Caco-2 (cell line): ENCODE results near the gene ANKFY1. TPM values are rescaled to one million over a fixed set of nuclear protein-coding genes. Genes with fewer than 3 reads are reported as not detected.

ENCODE experiments used
- BruUV-seq: library from RNA; stranded (reverse); fragments of 400-500 nt; replicated peaks from 2 replicates; lab custom pipeline; 2021; lab: Mats Ljungman, UMichigan
- CTCF ChIA-PET: fragments of 300-600 bp; sonication (Branson Sonifier 250); formaldehyde crosslinking; loops from one replicate; lab custom pipeline; 2022; ENCODE audit warnings: antibody characterized with exemption; lab: Charles Lee
- POLR2A ChIA-PET: fragments of 300-600 bp; sonication (Branson Sonifier 250); formaldehyde crosslinking; loops from one replicate; lab custom pipeline; 2022; ENCODE audit warnings: antibody characterized with exemption; lab: Charles Lee
- DNase-seq, 2 experiments: peaks; one replicate each; pipeline versions ENCODE4 v3.0.0 to v3.0.0-alpha.2; 2020 to 2022
- H3K27me3 ChIP-seq: replicated peaks from 2 replicates; pipeline ENCODE4 v1.6.0; 2011; ENCODE audit warnings: low read length; ENCODE audit not compliant: control insufficient read depth, insufficient read depth
- H3K36me3 ChIP-seq: 2 replicates; pipeline ENCODE4 v1.5.1; 2011; ENCODE audit warnings: low read length; ENCODE audit not compliant: control insufficient read depth, insufficient read depth
- H3K4me1 ChIP-seq: fragments of 250-450 bp; sonication (Bioruptor Pico); 2 replicates; pipeline ENCODE4 v1.5.1; 2020; ENCODE audit warnings: mild to moderate bottlenecking
- H3K4me3 ChIP-seq: 2 replicates; pipeline ENCODE4 v1.5.1; 2011; ENCODE audit warnings: low read depth, mild to moderate bottlenecking, control low read depth, low read length
- H3K9me3 ChIP-seq: fragments of 250-450 bp; sonication (Bioruptor Pico); 2 replicates; pipeline ENCODE4 v1.5.1; 2020; ENCODE audit warnings: mild to moderate bottlenecking, moderate library complexity
- H3K27ac Mint-ChIP-seq: one replicate; pipeline ENCODE4 v1.8.0; 2022; ENCODE audit warnings: mixed read lengths; ENCODE audit not compliant: unreplicated experiment
- H3K27me3 Mint-ChIP-seq: one replicate; pipeline ENCODE4 v1.8.0; 2022; ENCODE audit warnings: mixed read lengths; ENCODE audit not compliant: insufficient read depth, unreplicated experiment
- H3K36me3 Mint-ChIP-seq: one replicate; pipeline ENCODE4 v1.8.0; 2022; ENCODE audit warnings: mild to moderate bottlenecking, mixed read lengths; ENCODE audit not compliant: insufficient read depth, unreplicated experiment
- H3K4me1 Mint-ChIP-seq: one replicate; pipeline ENCODE4 v1.8.0; 2022; ENCODE audit warnings: low read depth, mixed read lengths; ENCODE audit not compliant: unreplicated experiment
- H3K4me3 Mint-ChIP-seq: one replicate; pipeline ENCODE4 v1.8.0; 2022; ENCODE audit warnings: mild to moderate bottlenecking, moderate library complexity, mixed read lengths; ENCODE audit not compliant: unreplicated experiment
- H3K9me3 Mint-ChIP-seq: one replicate; pipeline ENCODE4 v1.8.0; 2022; ENCODE audit warnings: mixed read lengths; ENCODE audit not compliant: unreplicated experiment
- intact Hi-C: fragments of 100-400 bp; cut with micrococcal nuclease; formaldehyde crosslinking; loops from one replicate; pipeline ENCODE4 v1.10.0; 2022; ENCODE audit not compliant: unreplicated experiment
- total RNA-seq: library from RNA; stranded (reverse); gene quantifications from 2 replicates; pipeline ENCODE4 v1.2.3, GENCODE V29; 2022
- TF ChIP-seq, protein P1 (sequence below), 2 experiments: fragments of 200-600 bp in 1 of 2; IDR thresholded peaks; 1 replicate in 1 of 2; 2 replicates in 1 of 2; pipeline versions ENCODE4 v1.5.1 to v1.8.0; 2011 to 2022; ENCODE audit warnings: antibody characterized with exemption in 1 of 2, control low read depth in 1 of 2, inconsistent platforms in 1 of 2, low read depth in 1 of 2, low read length in 1 of 2, mild to moderate bottlenecking in 1 of 2, moderate library complexity in 1 of 2; ENCODE audit not compliant: insufficient read depth in 1 of 2, severe bottlenecking in 1 of 2, unreplicated experiment in 1 of 2

The ANKFY1 gene
- total RNA-seq, 1 experiment from 2014 or later: 25.0 TPM

DNA sequence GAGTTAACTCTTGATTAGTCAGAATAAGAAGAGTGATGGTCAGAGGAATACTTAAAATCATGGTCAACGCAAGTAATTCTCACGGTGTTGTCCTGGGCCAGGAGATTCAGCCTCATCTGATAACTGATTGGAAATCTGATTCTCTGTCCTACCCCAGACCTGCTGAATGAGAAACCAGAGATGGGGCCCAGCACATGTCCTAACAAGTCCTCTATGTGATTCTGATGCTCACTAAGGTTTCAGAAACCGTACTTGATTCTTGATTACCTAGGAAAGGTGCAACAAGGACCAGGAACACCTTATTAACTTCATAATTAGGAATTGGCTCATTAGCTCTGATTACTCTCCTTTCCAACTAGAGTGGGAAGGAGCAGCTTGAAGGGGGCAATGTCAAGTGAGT is 44.5 kb downstream of the ANKFY1 start:
- no peak for DNase-seq
- Histone ChIP-seq H3K36me3 (no peaks in the 10 kb centered on the region), H3K27me3 (no peaks in the 10 kb centered on the region), H3K4me1 (no peaks in the 10 kb centered on the region), H3K9me3 (no peaks in the 10 kb centered on the region), H3K4me3 (no peak overlapping the region)
- no peak overlapping the region for H3K4me3 Mint-ChIP-seq
- no TSS peak for BruUV-seq
- H3K4me1 Mint-ChIP-seq: no peaks in the 10 kb centered on the region
- TF ChIP-seq, protein P1, sequence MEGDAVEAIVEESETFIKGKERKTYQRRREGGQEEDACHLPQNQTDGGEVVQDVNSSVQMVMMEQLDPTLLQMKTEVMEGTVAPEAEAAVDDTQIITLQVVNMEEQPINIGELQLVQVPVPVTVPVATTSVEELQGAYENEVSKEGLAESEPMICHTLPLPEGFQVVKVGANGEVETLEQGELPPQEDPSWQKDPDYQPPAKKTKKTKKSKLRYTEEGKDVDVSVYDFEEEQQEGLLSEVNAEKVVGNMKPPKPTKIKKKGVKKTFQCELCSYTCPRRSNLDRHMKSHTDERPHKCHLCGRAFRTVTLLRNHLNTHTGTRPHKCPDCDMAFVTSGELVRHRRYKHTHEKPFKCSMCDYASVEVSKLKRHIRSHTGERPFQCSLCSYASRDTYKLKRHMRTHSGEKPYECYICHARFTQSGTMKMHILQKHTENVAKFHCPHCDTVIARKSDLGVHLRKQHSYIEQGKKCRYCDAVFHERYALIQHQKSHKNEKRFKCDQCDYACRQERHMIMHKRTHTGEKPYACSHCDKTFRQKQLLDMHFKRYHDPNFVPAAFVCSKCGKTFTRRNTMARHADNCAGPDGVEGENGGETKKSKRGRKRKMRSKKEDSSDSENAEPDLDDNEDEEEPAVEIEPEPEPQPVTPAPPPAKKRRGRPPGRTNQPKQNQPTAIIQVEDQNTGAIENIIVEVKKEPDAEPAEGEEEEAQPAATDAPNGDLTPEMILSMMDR (IDR thresholded peaks at IDR 0.05; ENCODE audit: insufficient read depth in 1 of 2, low read depth in 1 of 2, low read length in 1 of 2, severe bottlenecking in 1 of 2, unreplicated experiment in 1 of 2): no peak
- no peak overlapping the region for H3K27ac Mint-ChIP-seq
- POLR2A ChIA-PET: no interaction called here
- H3K9me3 Mint-ChIP-seq: no peaks in the 10 kb centered on the region
- H3K27me3 Mint-ChIP-seq: no peaks in the 10 kb centered on the region
- H3K36me3 Mint-ChIP-seq: peaks cover 20% of the 10 kb centered on the region
- CTCF ChIA-PET: no interaction called here
- intact Hi-C loops: no loop called here

DNA sequence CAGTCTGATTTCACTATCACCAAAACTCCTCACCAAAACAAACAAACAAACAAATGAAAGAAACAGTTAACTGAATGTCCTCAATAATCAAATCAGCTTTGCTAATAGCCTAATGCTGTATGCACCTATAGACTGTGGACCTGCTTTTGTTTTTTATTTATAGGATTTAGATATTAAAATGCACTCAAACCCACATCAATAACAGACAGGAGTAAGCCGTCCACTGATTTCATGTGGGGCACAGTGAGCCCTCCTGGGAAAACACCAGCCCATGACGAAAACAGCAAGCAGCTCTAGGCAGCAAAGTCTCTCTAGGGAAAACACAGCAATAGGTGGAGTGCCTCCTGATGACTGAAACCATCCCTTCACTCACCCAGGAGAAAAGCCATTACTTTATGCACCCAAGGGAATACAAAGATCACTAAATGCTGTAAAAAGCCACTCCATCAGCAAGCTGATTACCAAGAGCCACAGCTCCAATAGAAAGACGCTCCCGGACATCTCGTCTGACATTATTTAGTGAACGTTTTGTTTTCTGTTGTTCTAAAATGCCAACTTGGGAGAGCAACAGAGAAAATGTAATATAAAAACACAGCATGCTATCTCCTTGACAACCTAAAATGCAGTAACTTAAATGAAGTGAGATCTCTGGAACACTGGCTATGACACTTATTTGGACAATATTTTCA is 47.8 kb downstream of the ANKFY1 start:
- no peak for DNase-seq
- ChIA-PET POLR2A (interaction anchor here (0.7 kb wide), 1 partner anchor 16 kb away, joined by 3 read pairs; no protein-coding TSS in a partner anchor), CTCF (interaction anchor here (0.6 to 1.6 kb wide), 6 partner anchors 16 to 257 kb away, joined by 3 to 10 read pairs (median 4); no protein-coding TSS in a partner anchor)
- Histone ChIP-seq H3K36me3 (no peaks in the 10 kb centered on the region), H3K4me1 (no peaks in the 10 kb centered on the region), H3K27me3 (no peaks in the 10 kb centered on the region), H3K9me3 (no peaks in the 10 kb centered on the region), H3K4me3 (no peak overlapping the region)
- Mint-ChIP-seq H3K4me1 (no peaks in the 10 kb centered on the region), H3K27ac (no peak overlapping the region), H3K4me3 (no peak overlapping the region), H3K36me3 (peaks cover 7% of the 10 kb centered on the region), H3K9me3 (no peaks in the 10 kb centered on the region), H3K27me3 (no peaks in the 10 kb centered on the region)
- TF ChIP-seq, protein P1 (IDR thresholded peaks at IDR 0.05; ENCODE audit: insufficient read depth in 1 of 2, low read depth in 1 of 2, low read length in 1 of 2, severe bottlenecking in 1 of 2, unreplicated experiment in 1 of 2): no peak
- BruUV-seq: no TSS peak
- intact Hi-C loops: loop anchor here (1.0 to 2.0 kb wide), 4 partner anchors 33 to 197 kb away; partner anchors contain the start of gene UBE2G1

DNA sequence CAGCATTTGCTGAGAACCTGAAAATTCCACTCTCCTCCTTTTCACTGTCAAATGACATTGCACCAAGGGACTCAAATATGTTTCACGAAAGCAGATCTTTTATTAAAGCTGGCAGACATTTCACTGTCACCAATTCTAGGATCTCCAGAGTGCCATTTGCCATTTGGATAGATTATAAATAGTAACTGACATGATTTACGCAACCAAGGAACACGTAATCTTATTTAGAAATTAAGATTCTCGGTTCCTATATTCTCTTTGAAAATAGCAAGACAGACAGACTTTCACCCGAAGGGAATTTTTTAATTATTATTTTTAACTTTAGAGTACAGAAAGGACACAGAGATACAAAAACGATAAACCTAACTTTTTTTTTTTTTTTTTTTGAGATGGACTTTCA is 49.6 kb downstream of the ANKFY1 start:
- Histone ChIP-seq H3K27me3 (no peaks in the 10 kb centered on the region), H3K36me3 (no peaks in the 10 kb centered on the region), H3K9me3 (no peaks in the 10 kb centered on the region), H3K4me3 (no peak overlapping the region), H3K4me1 (no peaks in the 10 kb centered on the region)
- TF ChIP-seq, protein P1 (IDR thresholded peaks at IDR 0.05; ENCODE audit: insufficient read depth in 1 of 2, low read depth in 1 of 2, low read length in 1 of 2, severe bottlenecking in 1 of 2, unreplicated experiment in 1 of 2): no peak
- Mint-ChIP-seq H3K27me3 (no peaks in the 10 kb centered on the region), H3K4me3 (no peak overlapping the region), H3K9me3 (no peaks in the 10 kb centered on the region), H3K36me3 (peaks cover 7% of the 10 kb centered on the region), H3K4me1 (no peaks in the 10 kb centered on the region), H3K27ac (no peak overlapping the region)
- ChIA-PET POLR2A (no interaction called here), CTCF (no interaction called here)
- intact Hi-C loops: loop anchor here (2.0 kb wide), 1 partner anchor 199 kb away; no protein-coding TSS in a partner anchor
- BruUV-seq: no TSS peak
- no peak for DNase-seq
